GM03348 (cell line): ENCODE results near the gene CT47C1.
"Not testable (repeated sequence)": the region's sequence is repeated elsewhere in the genome, so short reads cannot be mapped to it uniquely, and the experiment has no call there.

Source experiments
- DNase-seq: peaks from one replicate; pipeline ENCODE4 v3.0.0; 2012; ENCODE audit warnings: low spot score

The CT47C1 gene

GRCh38 chrX:119072744-119073143 is at the start of gene CT47C1:
TSS of gene CT47C1 (plus strand) at chrX:119072993. CDS start at chrX:119073226, 233 bp downstream.
- DNase-seq, result no peak

GRCh38 chrX:119025900-119026299 is 46.9 kb upstream of the CT47C1 start:
- no peak for DNase-seq

GRCh38 chrX:119026344-119026743 is 46.4 kb upstream of the CT47C1 start:
- not testable (repeated sequence) for DNase-seq

GRCh38 chrX:119027960-119028732 is 44.6 kb upstream of the CT47C1 start:
- not testable (repeated sequence) for DNase-seq

DNA sequence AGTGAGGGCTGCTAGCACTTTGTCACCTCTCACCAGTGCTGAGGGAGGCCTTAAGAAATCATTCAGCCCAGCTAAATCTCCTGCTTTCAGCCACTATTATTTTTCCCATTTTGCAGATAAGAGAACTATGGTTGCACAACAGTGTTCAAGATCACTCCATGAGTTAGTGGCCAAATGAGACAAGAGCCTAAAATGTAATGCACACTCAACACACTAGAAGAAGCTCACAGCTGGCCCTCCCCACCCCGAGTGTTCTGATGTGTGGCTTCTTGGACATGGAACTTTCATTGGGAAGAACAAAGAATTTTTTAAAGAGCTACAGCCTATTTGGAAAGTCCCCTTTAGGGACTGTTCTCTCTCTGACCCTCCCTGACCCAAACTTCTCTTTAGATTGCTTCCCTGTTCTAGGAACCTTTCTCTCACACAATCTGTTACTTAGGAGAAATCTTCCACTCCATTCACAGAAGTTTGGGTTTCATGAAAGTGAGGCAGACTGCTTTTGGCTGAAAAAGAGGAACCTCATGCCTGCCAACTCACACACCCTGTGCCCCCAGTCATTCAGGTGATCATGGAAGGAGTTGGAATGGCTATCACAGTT is 44.0 kb upstream of the CT47C1 start:
- DNase-seq, result no peak

DNA sequence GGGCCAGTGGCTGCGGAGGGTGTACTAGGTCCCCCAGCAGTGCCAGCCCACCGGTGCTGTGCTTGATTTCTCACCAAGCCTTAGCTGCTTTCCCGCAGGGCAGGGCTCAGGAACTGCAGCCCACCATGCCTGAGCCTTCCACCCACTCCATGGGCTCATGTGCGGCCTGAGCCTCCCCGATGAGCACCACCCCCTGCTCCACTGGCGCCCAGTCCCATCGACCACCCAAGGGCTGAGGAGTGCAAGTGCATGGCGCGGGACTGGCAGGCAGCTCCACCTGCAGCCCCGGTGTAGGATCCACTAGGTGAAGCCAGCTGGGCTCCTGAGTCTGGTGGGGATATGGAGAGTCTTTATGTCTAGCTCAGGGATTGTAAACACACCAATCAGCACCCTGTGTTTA is 43.1 kb upstream of the CT47C1 start:
- DNase-seq, result not testable (repeated sequence)

DNA sequence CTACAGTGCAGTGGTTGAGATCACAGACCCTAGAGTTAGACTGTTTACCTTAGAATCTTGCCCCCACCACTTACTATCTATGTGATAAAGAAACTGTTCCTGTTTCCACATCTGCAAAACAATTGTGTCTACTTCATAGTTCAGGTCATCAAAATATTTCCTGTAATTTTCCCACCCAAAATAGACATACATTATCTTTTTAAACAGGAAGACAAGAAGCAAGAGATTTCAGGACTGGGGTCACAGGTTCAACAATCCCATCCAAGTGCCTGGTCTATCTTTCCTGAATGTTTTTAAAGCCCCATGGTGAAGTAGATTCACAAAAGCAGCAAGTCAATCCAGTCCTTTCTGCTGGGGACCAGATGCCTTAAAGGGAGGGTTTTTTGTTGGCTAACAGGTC is 41.8 kb upstream of the CT47C1 start:
- DNase-seq, result no peak

DNA sequence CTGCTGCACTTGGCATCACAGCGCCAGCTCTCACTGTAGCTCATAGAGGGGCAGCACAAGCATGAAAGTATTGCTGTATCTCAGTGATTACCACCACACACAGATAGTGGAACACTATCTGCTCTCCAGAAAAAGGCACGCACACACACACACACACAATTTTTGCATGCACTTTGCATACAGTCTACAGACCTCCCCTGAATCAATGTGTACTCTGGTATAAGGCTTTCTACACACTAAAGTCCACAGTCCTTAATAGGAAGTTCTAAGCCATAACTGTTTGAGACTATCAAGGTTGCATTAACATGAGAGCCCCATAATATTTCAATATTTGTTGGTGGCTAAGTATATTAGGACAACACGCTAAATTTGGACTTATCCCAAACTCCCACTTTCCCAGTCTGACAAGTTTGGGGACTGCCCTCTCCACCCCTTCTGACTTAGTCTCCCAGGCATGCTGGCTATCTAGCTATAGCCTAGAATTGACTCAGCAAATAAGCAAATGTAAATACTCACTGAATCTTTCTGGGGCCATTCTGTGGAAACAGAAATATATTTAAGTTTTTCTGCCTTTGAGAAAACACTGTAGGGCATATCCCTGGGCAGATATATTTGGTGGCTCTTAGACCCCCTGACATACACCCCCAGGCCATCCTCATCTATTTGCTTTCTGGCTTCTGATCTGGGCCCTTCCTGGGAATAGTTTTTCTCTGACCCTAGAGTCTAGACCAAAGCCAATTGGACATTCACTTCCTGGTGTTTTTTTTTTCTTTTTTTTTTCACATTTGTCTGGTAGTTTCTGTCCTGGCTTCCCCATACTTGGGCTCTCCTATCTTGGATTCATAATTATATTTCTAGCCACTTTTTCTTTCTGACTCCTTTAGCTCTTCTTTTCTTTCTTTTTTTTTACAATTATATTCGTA is 36.4 kb upstream of the CT47C1 start:
- no peak for DNase-seq

DNA sequence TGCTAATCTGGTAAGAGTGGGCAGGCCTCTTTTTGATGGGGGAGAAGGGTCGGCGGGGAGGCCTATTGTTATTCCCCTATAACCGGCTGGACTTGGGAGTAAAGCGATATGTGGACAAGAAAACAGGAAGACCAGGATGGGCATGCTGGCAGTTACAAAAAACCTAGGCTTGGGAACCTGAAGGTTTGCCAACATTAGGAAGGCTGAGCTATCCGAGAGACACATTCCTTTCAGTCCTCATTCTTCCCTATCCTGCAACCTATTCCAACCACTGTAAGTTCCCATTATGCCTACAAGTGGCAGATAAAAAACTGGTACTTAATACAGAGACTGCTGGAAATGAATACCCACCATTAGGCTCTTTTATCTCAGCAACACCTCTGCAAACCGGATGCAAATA is 32.4 kb upstream of the CT47C1 start:
- no peak for DNase-seq

- peak; percentile 71 for DNase-seq
Observed at GRCh38 chrX:119041175-119041574, 31.6 kb upstream of the CT47C1 start.

- no peak for DNase-seq
Observed at GRCh38 chrX:119042040-119042439, 30.8 kb upstream of the CT47C1 start.

DNA sequence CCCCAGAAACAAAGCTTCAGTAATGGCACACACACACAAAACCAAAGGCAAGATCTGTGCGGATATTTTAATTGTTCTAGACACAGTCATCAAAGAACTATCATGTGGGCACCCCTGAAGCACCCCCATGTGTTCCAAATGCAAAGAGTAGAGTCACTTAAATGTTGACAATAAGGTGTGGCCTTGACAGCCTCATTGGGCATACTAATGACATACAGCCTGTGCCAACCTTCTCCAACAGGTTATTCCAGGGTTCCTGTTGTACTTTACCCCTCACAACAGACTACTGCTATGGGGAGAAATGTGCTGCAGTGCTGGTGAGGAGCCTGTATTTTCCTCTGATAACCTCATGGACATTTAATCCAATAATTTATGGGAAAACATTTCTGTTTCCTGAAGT is 29.8 kb upstream of the CT47C1 start:
- no peak for DNase-seq

DNA sequence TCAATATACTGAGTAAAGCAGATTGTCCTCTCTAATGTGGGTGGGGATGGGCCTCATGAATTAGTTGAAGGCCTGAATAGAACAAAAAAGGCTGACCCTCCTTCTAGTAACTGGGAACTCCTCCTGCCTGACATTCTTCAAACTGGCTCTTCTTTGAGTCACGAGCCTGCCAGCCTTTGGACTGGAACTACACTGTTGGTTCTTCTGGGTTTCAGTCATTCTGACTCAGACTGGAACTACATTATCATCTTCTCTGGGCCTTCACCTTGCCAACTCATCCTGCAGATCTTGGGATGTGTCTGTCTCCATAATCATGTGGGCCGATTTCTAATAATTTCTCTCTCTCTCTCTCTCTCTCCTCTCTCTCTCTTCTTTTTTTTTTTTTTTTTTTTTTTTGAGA is 26.9 kb upstream of the CT47C1 start:
- DNase-seq, result no peak

GRCh38 chrX:119055687-119056086 is 17.1 kb upstream of the CT47C1 start:
- DNase-seq, result no peak

DNA sequence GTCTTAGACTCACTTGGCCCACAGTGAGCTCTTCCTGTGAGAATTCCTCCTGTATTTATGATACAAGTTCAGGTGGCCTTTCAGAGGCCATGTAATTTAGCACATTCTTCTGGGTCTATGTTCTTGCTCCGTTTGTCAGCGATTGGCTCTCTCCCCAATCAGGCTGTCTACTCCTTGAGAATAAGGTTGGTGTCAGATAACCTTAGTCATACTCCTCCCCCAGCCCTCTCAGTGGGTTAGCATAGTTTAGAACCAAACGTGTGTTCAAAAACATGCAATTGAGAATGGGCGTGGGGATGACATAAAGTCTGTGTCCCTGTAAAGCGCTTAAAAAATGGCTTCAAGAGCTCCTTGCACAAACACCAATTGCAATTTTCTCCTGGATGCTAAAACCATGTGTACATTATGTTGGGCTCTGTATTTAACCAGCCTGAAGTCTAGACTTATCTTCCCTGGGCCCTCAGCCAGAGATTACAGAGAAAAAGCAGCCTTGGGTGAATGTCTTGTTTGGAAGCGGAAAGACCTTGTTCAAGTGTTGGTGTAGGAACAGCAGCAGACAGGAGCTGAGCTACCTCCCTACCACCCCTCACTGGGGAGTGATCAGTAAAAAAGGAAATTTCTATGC is 9.9 kb upstream of the CT47C1 start:
- DNase-seq, result no peak

DNA sequence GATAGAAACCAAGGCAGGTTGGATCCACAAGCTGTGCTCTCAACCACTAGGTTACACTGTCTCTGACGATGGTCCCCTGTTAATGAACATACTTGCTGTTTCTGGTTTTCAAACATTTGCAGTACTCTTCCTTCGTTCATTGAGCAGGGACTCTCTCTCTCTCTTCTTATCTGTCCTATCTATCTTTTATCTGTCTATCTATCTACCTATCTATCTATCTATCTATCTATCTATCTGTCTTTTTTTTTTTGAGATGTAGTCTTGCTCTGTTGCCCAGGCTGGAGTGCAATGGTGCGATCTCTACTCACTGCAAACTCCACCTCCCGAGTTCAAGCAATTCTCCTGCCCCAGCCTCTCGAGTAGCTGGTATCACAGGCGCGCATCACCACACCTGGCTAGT is 9.4 kb upstream of the CT47C1 start:
- no peak for DNase-seq

DNA sequence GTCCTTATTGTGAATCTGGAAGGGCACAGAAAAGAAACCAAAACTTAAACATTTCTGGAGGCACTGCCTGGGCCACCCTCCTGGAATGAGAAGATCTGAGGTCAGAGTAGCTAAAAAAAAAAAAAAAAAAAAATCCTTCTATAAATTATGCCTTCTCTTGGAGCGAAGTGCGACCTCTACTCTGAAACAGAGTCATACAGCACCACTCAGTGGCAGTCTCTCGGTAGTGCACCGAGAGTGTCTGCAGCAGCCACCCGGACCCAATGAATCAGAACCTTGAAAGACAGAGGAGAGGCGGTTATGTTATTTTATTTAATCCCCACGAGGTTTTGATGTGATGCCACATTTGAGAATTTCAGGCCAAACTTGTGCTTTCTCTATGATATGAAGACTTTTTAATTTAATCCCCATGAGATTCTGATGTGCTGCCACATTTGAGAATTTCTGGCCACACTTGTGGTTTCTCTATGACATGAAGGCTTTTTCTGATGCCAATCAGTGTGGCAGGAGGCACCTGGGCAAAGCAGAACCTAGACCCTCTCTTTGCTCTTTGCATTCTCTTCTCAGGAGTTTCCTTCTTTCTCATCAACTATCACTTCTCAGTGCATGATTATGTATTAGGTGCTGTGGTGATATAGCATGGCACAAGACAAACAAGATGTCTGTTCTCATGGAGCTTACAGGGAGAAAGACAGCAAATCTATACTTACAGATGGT is 5.6 kb upstream of the CT47C1 start:
- peak; percentile 64 for DNase-seq

DNA sequence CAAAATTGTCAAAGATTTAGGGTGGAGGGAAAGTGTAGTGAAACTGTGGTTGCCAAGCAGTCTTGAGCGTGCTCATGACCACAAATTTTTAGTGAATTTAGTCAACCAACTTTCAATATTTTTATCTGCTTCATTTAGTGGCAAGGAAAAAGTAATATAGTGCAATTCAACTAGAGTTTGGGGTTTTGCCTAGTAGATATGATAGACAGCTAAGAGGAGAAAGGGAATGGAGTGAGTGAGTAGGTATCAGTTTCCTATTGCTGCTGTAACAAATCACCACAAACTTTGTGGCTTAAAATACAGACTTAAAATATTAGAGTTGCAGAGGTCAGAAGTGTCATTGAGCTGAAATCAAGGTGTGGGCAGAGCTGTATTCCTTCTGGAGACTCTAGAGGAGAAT is 3.7 kb upstream of the CT47C1 start:
- DNase-seq, result no peak

- DNase-seq, result no peak
Observed at GRCh38 chrX:119069762-119070161, 3.0 kb upstream of the CT47C1 start.

DNA sequence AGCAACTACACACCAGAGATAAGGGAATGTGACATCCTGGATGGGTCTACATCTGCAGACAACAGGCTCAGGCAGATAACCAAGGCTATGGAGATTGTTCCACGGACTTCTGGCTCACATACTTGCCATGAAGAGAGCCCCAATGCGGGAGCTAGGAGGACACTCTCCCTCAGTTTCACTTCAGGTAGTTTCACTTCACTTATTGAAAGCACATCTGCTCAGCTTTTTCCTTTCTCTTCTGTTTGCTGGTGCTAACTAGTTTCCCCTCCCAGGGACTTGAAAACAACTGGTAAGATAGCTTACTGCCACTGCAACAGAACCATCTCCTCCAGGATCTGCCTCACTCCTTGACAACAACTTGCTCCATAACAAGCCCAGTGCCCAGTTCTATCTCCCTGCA is 1.4 kb upstream of the CT47C1 start:
- DNase-seq, result no peak

DNA sequence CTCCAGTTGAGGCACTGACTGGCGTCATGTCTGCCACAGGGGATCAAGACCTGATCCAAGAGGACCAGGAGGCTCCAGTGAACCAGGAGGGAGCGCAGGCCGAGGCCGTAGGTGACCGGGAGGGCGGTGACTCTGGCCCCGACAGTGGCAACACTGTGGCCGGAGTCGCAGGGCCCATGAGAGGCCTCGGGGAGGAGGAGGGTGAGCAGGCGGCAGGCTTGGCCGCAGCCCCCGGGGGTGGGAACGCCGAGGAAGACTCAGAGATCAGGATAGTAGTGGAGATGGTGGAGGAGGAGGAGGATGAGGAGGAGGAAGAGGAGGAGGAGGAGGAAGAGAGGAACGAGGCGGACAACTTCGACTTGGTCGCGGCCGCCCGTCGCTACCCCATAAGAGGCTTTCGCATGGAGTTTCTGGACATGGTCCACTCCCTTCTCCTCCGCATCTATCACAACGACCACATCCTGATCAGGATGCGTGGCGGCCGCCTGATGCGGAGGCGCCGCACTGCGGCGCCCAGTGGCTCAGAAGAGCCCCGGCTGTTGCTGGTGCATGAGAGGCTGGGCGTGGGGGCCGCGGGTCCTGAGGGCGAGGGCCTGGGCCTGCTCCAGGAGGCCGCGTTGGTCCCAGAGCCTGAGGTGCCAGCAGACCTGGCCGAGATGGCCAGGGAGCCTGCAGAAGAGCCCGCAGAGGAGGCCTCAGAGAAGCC is 560 bp downstream of the CT47C1 start:
- DNase-seq, result no peak
